ENCODE data around the gene BEND7. TPM values are rescaled to one million over a fixed set of nuclear protein-coding genes. Genes with fewer than 3 reads are reported as not detected.

BEND7 gene
- total and polyA plus RNA-seq, 9 of the 15 experiments (the other 6 are each of a cell fraction or from before 2014, with no cell fraction given) = 1.3 to 11.4 (median 5.2) TPM

- TF ChIP-seq PURB (CRISPR knock-in tag; IDR thresholded peaks at IDR 0.05; ENCODE audit: low read depth) (no peak), RBM14 (IDR thresholded peaks at IDR 0.05; ENCODE audit: borderline replicate concordance, insufficient read depth, low read depth, low read length) (no peak), MXI1 (IDR thresholded peaks at IDR 0.05; ENCODE audit: low read depth, low read length) (no peak), SRSF3 (IDR thresholded peaks at IDR 0.05; ENCODE audit: insufficient read depth, low read length) (no peak), HDAC2 (IDR thresholded peaks at IDR 0.05) (peak; percentile 92), STAT5A (IDR thresholded peaks at IDR 0.05; ENCODE audit: borderline replicate concordance, low read length) (peak; percentile 83), MXD1 (CRISPR knock-in tag; IDR thresholded peaks at IDR 0.05; ENCODE audit: borderline replicate concordance, poor library complexity, severe bottlenecking) (no peak), CHD2 (IDR thresholded peaks at IDR 0.05; ENCODE audit: low read depth, low read length) (no peak), NFRKB (IDR thresholded peaks at IDR 0.05; ENCODE audit: low read depth) (no peak), POLR2AphosphoS5 (IDR thresholded peaks at IDR 0.05; ENCODE audit: control insufficient read depth, insufficient read depth, low read depth, low read length) (peak; percentile 84), LARP7 (IDR thresholded peaks at IDR 0.05) (no peak), ZNF408 (CRISPR knock-in tag; IDR thresholded peaks at IDR 0.05; ENCODE audit: low read depth) (no peak), ETV1 (tag; conservative IDR thresholded peaks at IDR 0.05; ENCODE audit: low read depth) (peak; percentile 93), HIVEP1 (CRISPR knock-in tag; IDR thresholded peaks at IDR 0.05) (no peak), ELF1 (tag; IDR thresholded peaks at IDR 0.05) (peak; percentile 68), TOE1 (IDR thresholded peaks at IDR 0.05; ENCODE audit: borderline replicate concordance) (no peak), TOE1 (CRISPR knock-in tag; IDR thresholded peaks at IDR 0.05; ENCODE audit: borderline replicate concordance, low read depth) (no peak), E4F1 (CRISPR knock-in tag; IDR thresholded peaks at IDR 0.05; ENCODE audit: borderline replicate concordance) (no peak), SMC3 (conservative IDR thresholded peaks at IDR 0.05; ENCODE audit: insufficient read depth, low read depth, low read length) (no peak)
- TF ChIP-seq, protein P1, sequence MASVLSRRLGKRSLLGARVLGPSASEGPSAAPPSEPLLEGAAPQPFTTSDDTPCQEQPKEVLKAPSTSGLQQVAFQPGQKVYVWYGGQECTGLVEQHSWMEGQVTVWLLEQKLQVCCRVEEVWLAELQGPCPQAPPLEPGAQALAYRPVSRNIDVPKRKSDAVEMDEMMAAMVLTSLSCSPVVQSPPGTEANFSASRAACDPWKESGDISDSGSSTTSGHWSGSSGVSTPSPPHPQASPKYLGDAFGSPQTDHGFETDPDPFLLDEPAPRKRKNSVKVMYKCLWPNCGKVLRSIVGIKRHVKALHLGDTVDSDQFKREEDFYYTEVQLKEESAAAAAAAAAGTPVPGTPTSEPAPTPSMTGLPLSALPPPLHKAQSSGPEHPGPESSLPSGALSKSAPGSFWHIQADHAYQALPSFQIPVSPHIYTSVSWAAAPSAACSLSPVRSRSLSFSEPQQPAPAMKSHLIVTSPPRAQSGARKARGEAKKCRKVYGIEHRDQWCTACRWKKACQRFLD (CRISPR knock-in tag; IDR thresholded peaks at IDR 0.05) = peak; percentile 91
- TF ChIP-seq, protein P2, sequence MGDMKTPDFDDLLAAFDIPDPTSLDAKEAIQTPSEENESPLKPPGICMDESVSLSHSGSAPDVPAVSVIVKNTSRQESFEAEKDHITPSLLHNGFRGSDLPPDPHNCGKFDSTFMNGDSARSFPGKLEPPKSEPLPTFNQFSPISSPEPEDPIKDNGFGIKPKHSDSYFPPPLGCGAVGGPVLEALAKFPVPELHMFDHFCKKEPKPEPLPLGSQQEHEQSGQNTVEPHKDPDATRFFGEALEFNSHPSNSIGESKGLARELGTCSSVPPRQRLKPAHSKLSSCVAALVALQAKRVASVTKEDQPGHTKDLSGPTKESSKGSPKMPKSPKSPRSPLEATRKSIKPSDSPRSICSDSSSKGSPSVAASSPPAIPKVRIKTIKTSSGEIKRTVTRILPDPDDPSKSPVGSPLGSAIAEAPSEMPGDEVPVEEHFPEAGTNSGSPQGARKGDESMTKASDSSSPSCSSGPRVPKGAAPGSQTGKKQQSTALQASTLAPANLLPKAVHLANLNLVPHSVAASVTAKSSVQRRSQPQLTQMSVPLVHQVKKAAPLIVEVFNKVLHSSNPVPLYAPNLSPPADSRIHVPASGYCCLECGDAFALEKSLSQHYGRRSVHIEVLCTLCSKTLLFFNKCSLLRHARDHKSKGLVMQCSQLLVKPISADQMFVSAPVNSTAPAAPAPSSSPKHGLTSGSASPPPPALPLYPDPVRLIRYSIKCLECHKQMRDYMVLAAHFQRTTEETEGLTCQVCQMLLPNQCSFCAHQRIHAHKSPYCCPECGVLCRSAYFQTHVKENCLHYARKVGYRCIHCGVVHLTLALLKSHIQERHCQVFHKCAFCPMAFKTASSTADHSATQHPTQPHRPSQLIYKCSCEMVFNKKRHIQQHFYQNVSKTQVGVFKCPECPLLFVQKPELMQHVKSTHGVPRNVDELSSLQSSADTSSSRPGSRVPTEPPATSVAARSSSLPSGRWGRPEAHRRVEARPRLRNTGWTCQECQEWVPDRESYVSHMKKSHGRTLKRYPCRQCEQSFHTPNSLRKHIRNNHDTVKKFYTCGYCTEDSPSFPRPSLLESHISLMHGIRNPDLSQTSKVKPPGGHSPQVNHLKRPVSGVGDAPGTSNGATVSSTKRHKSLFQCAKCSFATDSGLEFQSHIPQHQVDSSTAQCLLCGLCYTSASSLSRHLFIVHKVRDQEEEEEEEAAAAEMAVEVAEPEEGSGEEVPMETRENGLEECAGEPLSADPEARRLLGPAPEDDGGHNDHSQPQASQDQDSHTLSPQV (IDR thresholded peaks at IDR 0.05) = peak; percentile 69
Observed at GRCh38 chr10:13404305-13404759, 124.5 kb downstream of the BEND7 start (continued).

Measured in K562 (cell line).